Measurements from ENCODE around the gene ARNT2.

Gene ARNT2

GRCh38 chr15:80419546-80419945, 15.4 kb downstream of the ARNT2 start:
- DNase-seq (ENCODE audit: low read depth) = no peak
- no peak for TF ChIP-seq CTCF (conservative IDR thresholded peaks at IDR 0.05; ENCODE audit: low read length)
- H3K4me3 ChIP-seq (ENCODE audit: low read length) = no peak overlapping the region

GRCh38 chr15:80420658-80421057, 16.5 kb downstream of the ARNT2 start:
- H3K4me3 ChIP-seq (ENCODE audit: low read length) = no peak overlapping the region
- no peak for TF ChIP-seq CTCF (conservative IDR thresholded peaks at IDR 0.05; ENCODE audit: low read length)
- no peak for DNase-seq (ENCODE audit: low read depth)

GRCh38 chr15:80423215-80423614, 19.0 kb downstream of the ARNT2 start:
- no peak overlapping the region for H3K4me3 ChIP-seq (ENCODE audit: low read length)
- DNase-seq (ENCODE audit: low read depth) = no peak
- TF ChIP-seq CTCF (conservative IDR thresholded peaks at IDR 0.05; ENCODE audit: low read length) = no peak

GRCh38 chr15:80424381-80424780, 20.2 kb downstream of the ARNT2 start:
- TF ChIP-seq CTCF (conservative IDR thresholded peaks at IDR 0.05; ENCODE audit: low read length) = no peak

GRCh38 chr15:80426316-80426715, 22.1 kb downstream of the ARNT2 start:
- TF ChIP-seq CTCF (conservative IDR thresholded peaks at IDR 0.05; ENCODE audit: low read length) = no peak
- DNase-seq (ENCODE audit: low read depth) = no peak
- H3K4me3 ChIP-seq (ENCODE audit: low read length) = no peak overlapping the region

More at GRCh38 chr15:80424381-80424780, 20.2 kb downstream of the ARNT2 start:
- H3K4me3 ChIP-seq (ENCODE audit: low read length) = no peak overlapping the region
- no peak for DNase-seq (ENCODE audit: low read depth)

- no peak overlapping the region for H3K4me3 ChIP-seq (ENCODE audit: low read length)
- TF ChIP-seq CTCF (conservative IDR thresholded peaks at IDR 0.05; ENCODE audit: low read length) = no peak
- no peak for DNase-seq (ENCODE audit: low read depth)
Measured at GRCh38 chr15:80429964-80430363, 25.8 kb downstream of the ARNT2 start.

GRCh38 chr15:80431635-80432344, 27.6 kb downstream of the ARNT2 start:
- no peak for TF ChIP-seq CTCF (conservative IDR thresholded peaks at IDR 0.05; ENCODE audit: low read length)

More at GRCh38 chr15:80431635-80432344, 27.6 kb downstream of the ARNT2 start:
- H3K4me3 ChIP-seq (ENCODE audit: low read length) = no peak overlapping the region
- DNase-seq (ENCODE audit: low read depth) = no peak
